ENCODE measurements around the gene MSL3B.

The MSL3B gene

GRCh38 chr2:233854241-233854981 lies 13.8 kb downstream of the MSL3B start, which contains the start of gene HJURP:
Gene HJURP, minus strand, starts transcription at chr2:233854535. Its CDS starts 35 bp downstream, at chr2:233854500.
- peaks cover 16 to 39% (median 29%) of the 10 kb centered on the region in 4 experiments for H3K4me1 ChIP-seq (ENCODE audit: control extremely low read depth in 1 of 4, control insufficient read depth in 4 of 4, insufficient read depth in 4 of 4, low read length in 3 of 4)
- peak; percentile 92 to 96 (median 95) for DNase-seq
- H3K4me3 ChIP-seq (ENCODE audit: control insufficient read depth in 1 of 7, extremely low read depth in 1 of 7, insufficient read depth in 4 of 7, low read depth in 2 of 7, low read length in 6 of 7), result peak within 1 kb of the TSS; percentile 82 to 98 (median 88)
- H3K36me3 ChIP-seq (ENCODE audit: control insufficient read depth in 4 of 4, insufficient read depth in 4 of 4, low read length in 3 of 4), result peaks cover 0 to 29% (median 6%) of the 10 kb centered on the region in 4 experiments
- 1% methylated on average over 38 of the region's 60 CpGs for WGBS (ENCODE audit: insufficient coverage)
- peak within 1 kb of the TSS; percentile 70 to 80 for H3K27ac ChIP-seq (ENCODE audit: insufficient read depth in 1 of 2, low read depth in 1 of 2, low read length in 2 of 2, poor library complexity in 1 of 2, severe bottlenecking in 2 of 2)
- POLR2A ChIA-PET, result no interaction called here
- no peaks in the 10 kb centered on the region for H3K9me3 ChIP-seq (ENCODE audit: control extremely low read depth in 1 of 5, control insufficient read depth in 4 of 5, insufficient read depth in 2 of 5, low read depth in 1 of 5, low read length in 4 of 5)
- no peaks in the 10 kb centered on the region for H3K27me3 ChIP-seq (replicated peaks in 2 of 5; ENCODE audit: control insufficient read depth in 4 of 5, insufficient read depth in 5 of 5, low read length in 4 of 5)
- CTCF ChIA-PET, result no interaction called here

- DNase-seq, result no peak
- Histone ChIP-seq H3K27me3 (replicated peaks in 2 of 5; ENCODE audit: control insufficient read depth in 4 of 5, insufficient read depth in 5 of 5, low read length in 4 of 5) (no peaks in the 10 kb centered on the region), H3K4me1 (ENCODE audit: control extremely low read depth in 1 of 4, control insufficient read depth in 4 of 4, insufficient read depth in 4 of 4, low read length in 3 of 4) (peaks cover 16 to 39% (median 29%) of the 10 kb centered on the region in 4 experiments), H3K27ac (ENCODE audit: insufficient read depth in 1 of 2, low read depth in 1 of 2, low read length in 2 of 2, poor library complexity in 1 of 2, severe bottlenecking in 2 of 2) (peak overlapping the region; percentile 30 to 52), H3K9me3 (ENCODE audit: control extremely low read depth in 1 of 5, control insufficient read depth in 4 of 5, insufficient read depth in 2 of 5, low read depth in 1 of 5, low read length in 4 of 5) (no peaks in the 10 kb centered on the region), H3K36me3 (ENCODE audit: control insufficient read depth in 4 of 4, insufficient read depth in 4 of 4, low read length in 3 of 4) (peaks cover 1 to 35% (median 11%) of the 10 kb centered on the region in 4 experiments), H3K4me3 (ENCODE audit: control insufficient read depth in 1 of 7, extremely low read depth in 1 of 7, insufficient read depth in 4 of 7, low read depth in 2 of 7, low read length in 6 of 7) (peak overlapping the region; percentile 82 to 98 (median 88))
- CTCF ChIA-PET, result no interaction called here
- POLR2A ChIA-PET, result no interaction called here
- WGBS (ENCODE audit: insufficient coverage), result under 1% methylated on average over 23 of the region's 25 CpGs
These were observed 14.3 kb downstream of the MSL3B start for GRCh38 chr2:233853883-233854240.

GRCh38 chr2:233853353-233853752 lies 14.8 kb downstream of the MSL3B start:
- no peaks in the 10 kb centered on the region for H3K27me3 ChIP-seq (replicated peaks in 2 of 5; ENCODE audit: control insufficient read depth in 4 of 5, insufficient read depth in 5 of 5, low read length in 4 of 5)
- ChIA-PET POLR2A (no interaction called here), CTCF (no interaction called here)
- peak overlapping the region; percentile 30 to 52 for H3K27ac ChIP-seq (ENCODE audit: insufficient read depth in 1 of 2, low read depth in 1 of 2, low read length in 2 of 2, poor library complexity in 1 of 2, severe bottlenecking in 2 of 2)
- peak overlapping the region in 6 of 7 experiments; percentile 82 to 98 (median 89) for H3K4me3 ChIP-seq (ENCODE audit: control insufficient read depth in 1 of 7, extremely low read depth in 1 of 7, insufficient read depth in 4 of 7, low read depth in 2 of 7, low read length in 6 of 7)
- H3K4me1 ChIP-seq (ENCODE audit: control extremely low read depth in 1 of 4, control insufficient read depth in 4 of 4, insufficient read depth in 4 of 4, low read length in 3 of 4), result peaks cover 16 to 39% (median 29%) of the 10 kb centered on the region in 4 experiments
- no peak for DNase-seq
- no peaks in the 10 kb centered on the region for H3K9me3 ChIP-seq (ENCODE audit: control extremely low read depth in 1 of 5, control insufficient read depth in 4 of 5, insufficient read depth in 2 of 5, low read depth in 1 of 5, low read length in 4 of 5)
- WGBS (ENCODE audit: insufficient coverage), result 100% methylated on average over 2 of the region's 8 CpGs
- H3K36me3 ChIP-seq (ENCODE audit: control insufficient read depth in 4 of 4, insufficient read depth in 4 of 4, low read length in 3 of 4), result peaks cover 3 to 40% (median 14%) of the 10 kb centered on the region in 4 experiments

- peaks cover 3 to 52% (median 22%) of the 10 kb centered on the region in 4 experiments for H3K36me3 ChIP-seq (ENCODE audit: control insufficient read depth in 4 of 4, insufficient read depth in 4 of 4, low read length in 3 of 4)
- H3K9me3 ChIP-seq (ENCODE audit: control extremely low read depth in 1 of 5, control insufficient read depth in 4 of 5, insufficient read depth in 2 of 5, low read depth in 1 of 5, low read length in 4 of 5), result no peaks in the 10 kb centered on the region
- H3K27ac ChIP-seq (ENCODE audit: insufficient read depth in 1 of 2, low read depth in 1 of 2, low read length in 2 of 2, poor library complexity in 1 of 2, severe bottlenecking in 2 of 2), result peak overlapping the region in 1 of 2 experiments; percentile 40
- peak overlapping the region in 3 of 7 experiments; percentile 33 to 98 (median 90) for H3K4me3 ChIP-seq (ENCODE audit: control insufficient read depth in 1 of 7, extremely low read depth in 1 of 7, insufficient read depth in 4 of 7, low read depth in 2 of 7, low read length in 6 of 7)
- ChIA-PET CTCF (no interaction called here), POLR2A (no interaction called here)
- H3K27me3 ChIP-seq (replicated peaks in 2 of 5; ENCODE audit: control insufficient read depth in 4 of 5, insufficient read depth in 5 of 5, low read length in 4 of 5), result no peaks in the 10 kb centered on the region
- 66% methylated on average over 2 of the region's 3 CpGs for WGBS (ENCODE audit: insufficient coverage)
- peaks cover 16 to 32% (median 26%) of the 10 kb centered on the region in 4 experiments for H3K4me1 ChIP-seq (ENCODE audit: control extremely low read depth in 1 of 4, control insufficient read depth in 4 of 4, insufficient read depth in 4 of 4, low read length in 3 of 4)
- DNase-seq, result peak in 2 of 3 donors; percentile 65 to 71
These were observed 16.1 kb downstream of the MSL3B start for GRCh38 chr2:233852056-233852455.

GRCh38 chr2:233851169-233851568 lies 17.0 kb downstream of the MSL3B start:
- no peaks in the 10 kb centered on the region for H3K9me3 ChIP-seq (ENCODE audit: control extremely low read depth in 1 of 5, control insufficient read depth in 4 of 5, insufficient read depth in 2 of 5, low read depth in 1 of 5, low read length in 4 of 5)
- H3K4me1 ChIP-seq (ENCODE audit: control extremely low read depth in 1 of 4, control insufficient read depth in 4 of 4, insufficient read depth in 4 of 4, low read length in 3 of 4), result peaks cover 16 to 32% (median 26%) of the 10 kb centered on the region in 4 experiments
- no peaks in the 10 kb centered on the region for H3K27me3 ChIP-seq (replicated peaks in 2 of 5; ENCODE audit: control insufficient read depth in 4 of 5, insufficient read depth in 5 of 5, low read length in 4 of 5)
- WGBS (ENCODE audit: insufficient coverage), result 100% methylated on average over 2 of the region's 6 CpGs
- peaks cover 10 to 61% (median 26%) of the 10 kb centered on the region in 4 experiments for H3K36me3 ChIP-seq (ENCODE audit: control insufficient read depth in 4 of 4, insufficient read depth in 4 of 4, low read length in 3 of 4)
- H3K4me3 ChIP-seq (ENCODE audit: control insufficient read depth in 1 of 7, extremely low read depth in 1 of 7, insufficient read depth in 4 of 7, low read depth in 2 of 7, low read length in 6 of 7), result no peak overlapping the region
- H3K27ac ChIP-seq (ENCODE audit: insufficient read depth in 1 of 2, low read depth in 1 of 2, low read length in 2 of 2, poor library complexity in 1 of 2, severe bottlenecking in 2 of 2), result no peak overlapping the region
- no peak for DNase-seq
- ChIA-PET CTCF (interaction anchor here (0.7 kb wide), 1 partner anchor 12 kb away, joined by 3 read pairs; no protein-coding TSS in a partner anchor), POLR2A (no interaction called here)

GRCh38 chr2:233850745-233851144 lies 17.4 kb downstream of the MSL3B start:
- no peak for DNase-seq
- WGBS (ENCODE audit: insufficient coverage), result 95% methylated on average over 7 of the region's 7 CpGs
- Histone ChIP-seq H3K9me3 (ENCODE audit: control extremely low read depth in 1 of 5, control insufficient read depth in 4 of 5, insufficient read depth in 2 of 5, low read depth in 1 of 5, low read length in 4 of 5) (no peaks in the 10 kb centered on the region), H3K27me3 (replicated peaks in 2 of 5; ENCODE audit: control insufficient read depth in 4 of 5, insufficient read depth in 5 of 5, low read length in 4 of 5) (no peaks in the 10 kb centered on the region), H3K4me1 (ENCODE audit: control extremely low read depth in 1 of 4, control insufficient read depth in 4 of 4, insufficient read depth in 4 of 4, low read length in 3 of 4) (peaks cover 16 to 32% (median 26%) of the 10 kb centered on the region in 4 experiments), H3K4me3 (ENCODE audit: control insufficient read depth in 1 of 7, extremely low read depth in 1 of 7, insufficient read depth in 4 of 7, low read depth in 2 of 7, low read length in 6 of 7) (no peak overlapping the region), H3K27ac (ENCODE audit: insufficient read depth in 1 of 2, low read depth in 1 of 2, low read length in 2 of 2, poor library complexity in 1 of 2, severe bottlenecking in 2 of 2) (no peak overlapping the region), H3K36me3 (ENCODE audit: control insufficient read depth in 4 of 4, insufficient read depth in 4 of 4, low read length in 3 of 4) (peaks cover 10 to 65% (median 27%) of the 10 kb centered on the region in 4 experiments)
- ChIA-PET CTCF (interaction anchor here (0.7 kb wide), 1 partner anchor 12 kb away, joined by 3 read pairs; no protein-coding TSS in a partner anchor), POLR2A (interaction anchor here (0.5 kb wide), 1 partner anchor 33 kb away, joined by 3 read pairs; no protein-coding TSS in a partner anchor)

- CTCF ChIA-PET, result no interaction called here
- Histone ChIP-seq H3K36me3 (ENCODE audit: control insufficient read depth in 4 of 4, insufficient read depth in 4 of 4, low read length in 3 of 4) (peaks cover 12 to 73% (median 33%) of the 10 kb centered on the region in 4 experiments), H3K4me1 (ENCODE audit: control extremely low read depth in 1 of 4, control insufficient read depth in 4 of 4, insufficient read depth in 4 of 4, low read length in 3 of 4) (peaks cover 13 to 26% (median 24%) of the 10 kb centered on the region in 4 experiments)
These were observed 18.4 kb downstream of the MSL3B start for GRCh38 chr2:233849607-233850271.

More at GRCh38 chr2:233849607-233850271, 18.4 kb downstream of the MSL3B start:
- POLR2A ChIA-PET, result no interaction called here
- Histone ChIP-seq H3K27ac (ENCODE audit: insufficient read depth in 1 of 2, low read depth in 1 of 2, low read length in 2 of 2, poor library complexity in 1 of 2, severe bottlenecking in 2 of 2) (no peak overlapping the region), H3K9me3 (ENCODE audit: control extremely low read depth in 1 of 5, control insufficient read depth in 4 of 5, insufficient read depth in 2 of 5, low read depth in 1 of 5, low read length in 4 of 5) (no peaks in the 10 kb centered on the region), H3K27me3 (replicated peaks in 2 of 5; ENCODE audit: control insufficient read depth in 4 of 5, insufficient read depth in 5 of 5, low read length in 4 of 5) (no peaks in the 10 kb centered on the region), H3K4me3 (ENCODE audit: control insufficient read depth in 1 of 7, extremely low read depth in 1 of 7, insufficient read depth in 4 of 7, low read depth in 2 of 7, low read length in 6 of 7) (no peak overlapping the region)
- WGBS (ENCODE audit: insufficient coverage), result 88% methylated on average over 12 of the region's 13 CpGs
- DNase-seq, result no peak

Measured in common myeloid progenitor, CD34-positive (primary cell).